GM12873 (cell line): ENCODE measurements around the gene TSPAN7.
A peak's percentile ranks its signal among the peaks of the same experiment; 100 is the strongest.

ENCODE experiments used
- TF ChIP-seq, protein P1 (sequence below): IDR thresholded peaks from 2 replicates; pipeline ENCODE4 v1.5.1; 2012; ENCODE audit warnings: low read depth, mild to moderate bottlenecking, moderate library complexity, low read length, control low read depth; ENCODE audit not compliant: insufficient read depth; ENCODE audit errors: missing control alignments

TSPAN7 gene

DNA sequence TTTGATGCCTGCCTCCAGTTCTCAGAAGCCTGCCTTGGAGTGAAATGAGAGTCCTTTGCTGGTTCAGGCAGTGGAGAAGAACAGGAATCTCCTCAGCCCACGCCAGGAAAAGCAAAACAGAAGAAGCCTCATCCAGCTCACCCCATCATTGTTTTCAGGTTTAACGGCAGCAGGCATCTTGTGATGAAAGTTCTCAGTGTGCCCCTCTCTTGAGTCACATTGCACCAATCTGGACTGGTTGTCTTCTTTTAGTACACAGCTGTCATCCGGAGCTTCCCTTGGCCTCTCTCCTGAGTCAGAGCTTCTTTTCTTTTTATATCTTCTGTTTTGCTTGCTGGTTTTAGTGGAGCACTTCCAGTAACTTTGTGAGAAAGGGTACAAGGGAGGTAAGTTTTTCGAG lies 50.9 kb downstream of the TSPAN7 start:
- TF ChIP-seq, protein P1, sequence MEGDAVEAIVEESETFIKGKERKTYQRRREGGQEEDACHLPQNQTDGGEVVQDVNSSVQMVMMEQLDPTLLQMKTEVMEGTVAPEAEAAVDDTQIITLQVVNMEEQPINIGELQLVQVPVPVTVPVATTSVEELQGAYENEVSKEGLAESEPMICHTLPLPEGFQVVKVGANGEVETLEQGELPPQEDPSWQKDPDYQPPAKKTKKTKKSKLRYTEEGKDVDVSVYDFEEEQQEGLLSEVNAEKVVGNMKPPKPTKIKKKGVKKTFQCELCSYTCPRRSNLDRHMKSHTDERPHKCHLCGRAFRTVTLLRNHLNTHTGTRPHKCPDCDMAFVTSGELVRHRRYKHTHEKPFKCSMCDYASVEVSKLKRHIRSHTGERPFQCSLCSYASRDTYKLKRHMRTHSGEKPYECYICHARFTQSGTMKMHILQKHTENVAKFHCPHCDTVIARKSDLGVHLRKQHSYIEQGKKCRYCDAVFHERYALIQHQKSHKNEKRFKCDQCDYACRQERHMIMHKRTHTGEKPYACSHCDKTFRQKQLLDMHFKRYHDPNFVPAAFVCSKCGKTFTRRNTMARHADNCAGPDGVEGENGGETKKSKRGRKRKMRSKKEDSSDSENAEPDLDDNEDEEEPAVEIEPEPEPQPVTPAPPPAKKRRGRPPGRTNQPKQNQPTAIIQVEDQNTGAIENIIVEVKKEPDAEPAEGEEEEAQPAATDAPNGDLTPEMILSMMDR = no peak

DNA sequence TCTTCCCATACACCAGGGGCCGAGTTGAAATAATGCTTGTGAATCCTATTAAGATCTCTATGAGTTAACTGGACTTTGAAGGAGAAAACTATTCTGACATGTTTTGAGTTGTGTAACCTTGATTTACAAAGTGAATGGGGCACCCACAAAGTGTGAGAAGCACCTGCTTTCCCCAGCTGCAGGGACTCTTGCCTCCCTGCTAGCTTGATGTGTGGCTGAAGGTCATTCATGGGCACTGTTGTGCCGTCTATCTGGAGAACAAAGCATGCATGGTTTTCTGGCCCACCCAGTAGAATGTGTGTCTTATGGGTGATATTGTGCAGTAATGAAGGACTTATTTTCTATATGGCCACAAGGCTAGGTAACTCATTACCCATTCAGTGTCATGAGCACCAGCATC lies 53.1 kb downstream of the TSPAN7 start:
- TF ChIP-seq, protein P1 = no peak

DNA sequence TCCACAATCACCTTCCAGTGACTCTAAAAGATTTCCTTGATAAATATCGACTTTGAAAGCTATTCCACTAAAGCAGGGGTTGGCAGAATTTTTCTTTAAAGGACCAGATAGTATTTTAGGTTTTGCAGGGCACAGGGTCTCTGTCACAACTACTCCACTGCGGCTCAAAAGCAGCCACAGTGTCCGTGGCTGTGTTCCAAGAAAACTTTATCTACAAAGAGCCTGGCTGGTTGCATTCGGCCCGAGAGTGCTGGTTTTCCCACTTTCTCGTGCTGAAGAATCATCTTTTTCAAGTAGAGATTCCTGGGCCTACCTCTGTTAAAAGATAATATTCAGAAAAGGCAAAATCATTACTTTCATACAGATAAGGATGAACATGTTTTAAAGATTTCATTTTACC lies 55.6 kb downstream of the TSPAN7 start:
- TF ChIP-seq, protein P1 = no peak

DNA sequence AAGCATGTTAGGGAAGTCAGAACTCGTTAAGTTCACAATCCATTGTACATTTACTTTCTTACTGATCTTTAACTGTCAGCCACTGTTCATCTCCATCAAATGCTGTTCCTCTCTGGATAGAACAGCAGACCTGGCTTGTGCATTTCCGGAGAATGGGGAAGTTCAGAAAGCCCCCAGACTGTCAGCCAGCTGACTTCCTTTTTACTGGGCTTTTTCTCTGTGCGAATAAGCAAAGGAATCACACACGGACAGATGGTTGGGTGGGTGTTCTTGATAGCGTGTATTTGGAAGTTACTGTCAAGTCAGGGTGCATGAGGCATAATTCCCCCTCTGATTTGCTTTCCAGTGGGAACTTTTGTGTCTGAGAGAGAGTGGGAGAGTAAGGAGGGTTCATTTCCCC lies 56.8 kb downstream of the TSPAN7 start:
- TF ChIP-seq, protein P1 = no peak

DNA sequence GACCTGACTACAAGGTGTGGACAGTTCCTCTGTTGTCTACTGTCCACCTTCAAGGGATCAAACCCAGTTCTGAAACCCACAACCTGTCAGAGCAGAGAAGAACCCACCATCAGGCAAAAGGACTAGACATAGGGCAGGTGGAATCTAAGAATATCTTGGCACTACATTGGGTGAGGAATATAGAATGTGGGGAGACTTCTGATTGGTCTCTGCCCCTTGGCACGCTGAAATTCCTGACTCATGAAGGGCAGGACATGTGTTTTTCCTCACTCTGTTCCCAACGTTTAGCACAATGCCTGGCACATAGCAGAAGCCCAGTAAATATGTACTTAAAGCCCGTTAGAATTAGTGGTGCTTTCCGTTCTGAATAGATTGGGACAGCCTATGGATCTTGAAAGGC lies 59.3 kb downstream of the TSPAN7 start:
- TF ChIP-seq, protein P1 = no peak

DNA sequence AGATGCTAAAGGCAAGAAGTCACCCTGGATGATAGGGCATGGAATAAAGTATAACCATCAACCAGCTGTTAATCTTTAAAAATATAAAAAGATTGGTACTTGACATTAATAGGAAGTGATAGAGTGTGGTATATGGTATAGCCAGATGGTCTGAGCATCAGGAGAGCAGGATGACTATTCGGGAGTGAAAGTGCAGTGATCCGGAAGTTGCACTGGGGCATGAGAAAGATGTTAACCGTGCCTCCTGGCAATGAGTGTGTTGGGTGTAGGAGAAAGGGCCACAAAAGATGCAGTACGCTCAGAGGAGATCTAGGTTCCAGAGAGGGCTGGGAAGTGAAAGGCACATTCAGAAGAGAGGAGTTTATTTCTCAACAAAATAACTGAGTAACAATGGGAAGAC lies 65.0 kb downstream of the TSPAN7 start:
- TF ChIP-seq, protein P1 = no peak

DNA sequence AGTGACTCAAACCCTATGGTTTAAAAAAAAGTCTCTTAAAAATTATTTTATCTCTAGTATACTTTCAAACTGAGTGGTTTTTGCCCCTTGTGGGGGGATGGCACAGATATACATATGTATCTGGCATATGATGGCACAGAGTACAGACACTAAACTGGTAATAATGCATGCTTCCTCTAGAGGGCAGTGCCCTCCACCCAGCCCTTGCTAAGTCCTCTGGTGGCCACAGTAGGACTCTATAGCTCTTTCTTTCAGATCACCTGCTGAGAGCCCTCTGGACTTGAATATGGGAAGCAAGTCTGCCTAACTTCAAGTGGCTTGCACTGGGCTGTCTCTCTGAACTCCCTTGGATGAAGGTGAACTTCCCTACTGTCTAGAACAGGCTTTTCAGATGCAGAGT lies 66.3 kb downstream of the TSPAN7 start:
- TF ChIP-seq, protein P1 = peak; percentile 88
